Right renal pelvis (tissue), 4 donors: ENCODE measurements around the gene MAP2K5. TPM values are rescaled to one million over a fixed set of nuclear protein-coding genes. Genes with fewer than 3 reads are reported as not detected.

Experiments used
- DNase-seq, 4 donors: peaks; one replicate each; pipeline ENCODE4 v3.0.0-alpha.2; 2013; ENCODE audit warnings: low read depth in 4 of 4, low spot score in 3 of 4, missing footprints in 1 of 4
- polyA plus RNA-seq, 4 donors: library from polyadenylated mRNA; unstranded; fragments of 120-200 nt; gene quantifications; one replicate each; pipeline ENCODE4 v1.2.1, GENCODE V29; 2013; ENCODE audit not compliant: insufficient read length in 4 of 4

MAP2K5 gene
- polyA plus RNA-seq, 4 donors = 19.0 to 23.9 (median 22.1) TPM

- no peak for DNase-seq
These were observed 303.5 kb downstream of the MAP2K5 start for GRCh38 chr15:67845974-67846373.

DNA sequence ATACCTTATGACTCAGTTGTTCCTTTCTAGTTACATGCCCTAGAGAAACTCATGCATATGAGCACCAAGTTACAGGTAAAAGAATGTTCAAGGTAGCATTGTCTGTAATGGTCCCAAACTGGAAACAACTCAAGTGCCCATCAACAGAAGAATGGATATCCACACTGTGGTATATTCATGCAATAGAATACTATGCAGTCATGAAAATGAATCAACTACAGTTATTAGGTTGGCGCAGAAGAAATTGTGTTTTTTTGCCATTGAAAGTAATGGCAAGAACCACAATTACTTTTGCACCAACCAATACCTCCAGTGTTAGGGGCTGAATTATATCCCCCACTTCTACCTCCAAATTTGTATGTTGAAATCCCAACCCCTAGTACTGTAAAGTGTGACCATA is 307.0 kb downstream of the MAP2K5 start:
- DNase-seq = no peak

DNA sequence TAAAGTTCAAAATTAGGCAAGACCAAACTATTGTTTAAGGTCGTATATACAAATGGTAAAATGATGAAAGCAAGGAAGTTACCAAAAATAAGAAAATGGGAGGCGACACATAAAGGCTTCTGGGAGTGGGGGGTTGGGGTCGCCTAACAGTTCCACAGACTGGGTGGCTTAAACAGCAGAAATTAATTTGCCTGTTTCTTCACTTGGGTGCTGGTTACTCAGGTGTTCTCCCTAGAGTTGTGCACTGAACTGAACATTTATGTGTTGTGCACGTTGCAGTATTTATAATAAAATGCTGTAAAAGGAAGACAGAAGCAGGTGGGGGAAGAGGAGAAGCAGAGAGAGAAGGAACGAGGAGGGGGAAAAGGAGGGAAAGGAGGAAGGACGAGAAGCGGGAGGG is 307.8 kb downstream of the MAP2K5 start:
- DNase-seq = no peak

DNA sequence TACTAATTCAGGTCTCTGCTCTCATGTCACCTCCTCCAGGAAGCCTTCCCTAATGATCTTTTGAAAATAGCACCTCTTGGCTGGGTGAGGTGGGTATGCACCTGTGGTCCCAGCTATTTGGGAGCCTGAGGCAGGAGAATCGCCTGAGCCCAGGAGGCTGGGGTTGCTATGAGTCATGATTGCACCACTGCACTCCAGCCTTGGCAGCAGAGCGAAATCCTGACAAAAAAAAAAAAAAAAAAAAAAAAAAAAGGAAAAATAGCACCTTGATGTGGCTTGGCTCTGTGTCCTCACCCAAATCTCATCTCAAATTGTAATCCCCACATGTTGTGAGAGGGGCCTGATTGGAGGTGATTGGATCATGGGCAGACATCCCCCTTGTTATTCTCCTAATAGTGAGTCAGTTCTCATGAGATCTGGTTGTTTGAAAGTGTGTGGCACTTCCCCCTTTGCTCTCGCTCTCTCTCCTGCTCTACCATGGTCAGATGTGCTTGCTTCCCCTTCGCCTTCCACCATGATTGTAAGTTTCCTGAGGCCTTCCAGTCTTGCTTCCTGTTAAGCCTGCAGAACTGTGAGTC is 308.6 kb downstream of the MAP2K5 start:
- DNase-seq = no peak

GRCh38 chr15:67852418-67852817 is 309.9 kb downstream of the MAP2K5 start:
- no peak for DNase-seq

DNA sequence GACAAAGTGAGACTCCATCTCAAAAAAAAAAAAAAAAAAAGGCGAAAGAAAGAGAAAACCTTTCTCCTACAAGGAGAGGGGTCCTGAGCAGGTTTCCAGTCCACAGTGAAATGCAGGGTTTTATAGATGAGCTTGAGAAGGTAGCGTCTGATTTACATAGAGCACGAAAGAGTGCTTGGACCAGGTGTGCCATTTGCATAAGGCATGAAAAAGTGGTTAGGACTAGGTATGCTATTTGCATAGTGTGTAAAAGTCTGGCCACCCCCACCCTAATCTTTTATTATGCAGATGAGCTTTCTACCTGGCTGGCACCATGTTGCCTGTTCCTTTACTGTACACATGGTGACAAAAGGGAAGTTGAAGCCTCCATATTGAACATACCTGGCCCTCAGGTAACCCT is 311.0 kb downstream of the MAP2K5 start:
- no peak for DNase-seq

DNA sequence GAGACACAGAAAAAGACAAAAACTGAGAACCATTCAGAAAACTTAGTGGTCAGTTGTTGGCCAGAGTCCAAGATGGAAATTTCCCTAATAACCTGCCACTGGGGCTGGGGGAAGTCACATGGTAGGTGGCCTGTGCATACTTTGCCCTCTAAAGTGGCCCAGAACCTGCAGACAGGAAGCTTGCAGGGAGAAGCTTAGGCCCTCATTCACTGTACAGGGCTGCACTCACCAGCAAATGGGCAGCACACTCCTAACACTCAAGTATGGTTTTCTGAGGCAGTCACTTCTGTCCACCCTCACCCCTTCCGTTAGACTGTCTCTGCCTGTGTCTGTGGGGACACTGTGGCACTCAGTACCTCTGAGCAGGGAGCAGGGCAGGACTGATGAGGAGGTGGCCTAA is 311.9 kb downstream of the MAP2K5 start:
- no peak for DNase-seq

GRCh38 chr15:67855842-67856241 is 313.3 kb downstream of the MAP2K5 start:
- DNase-seq = no peak

Other genes starting within 250 kb of the MAP2K5 start
- 1 to 10 TPM; 6.5 to 8.0 (median 6.9) TPM for gene C15orf61, start 21.6 kb upstream of the MAP2K5 start, polyA plus RNA-seq